AG09319 (cell line): ENCODE data around the gene ABHD17C.
"Not testable (repeated sequence)": the region's sequence is repeated elsewhere in the genome, so short reads cannot be mapped to it uniquely, and the experiment has no call there.

Experiments
- DNase-seq: peaks from one replicate; pipeline ENCODE4 v3.0.0-alpha.2; 2010; ENCODE audit warnings: low read depth; ENCODE audit errors: extremely low read depth
- TF ChIP-seq, protein P1 (sequence below): IDR thresholded peaks from 2 replicates; pipeline ENCODE4 v1.5.1; 2011; ENCODE audit warnings: low read depth, mild to moderate bottlenecking, inconsistent platforms, low read length, moderate library complexity

Gene ABHD17C

DNA sequence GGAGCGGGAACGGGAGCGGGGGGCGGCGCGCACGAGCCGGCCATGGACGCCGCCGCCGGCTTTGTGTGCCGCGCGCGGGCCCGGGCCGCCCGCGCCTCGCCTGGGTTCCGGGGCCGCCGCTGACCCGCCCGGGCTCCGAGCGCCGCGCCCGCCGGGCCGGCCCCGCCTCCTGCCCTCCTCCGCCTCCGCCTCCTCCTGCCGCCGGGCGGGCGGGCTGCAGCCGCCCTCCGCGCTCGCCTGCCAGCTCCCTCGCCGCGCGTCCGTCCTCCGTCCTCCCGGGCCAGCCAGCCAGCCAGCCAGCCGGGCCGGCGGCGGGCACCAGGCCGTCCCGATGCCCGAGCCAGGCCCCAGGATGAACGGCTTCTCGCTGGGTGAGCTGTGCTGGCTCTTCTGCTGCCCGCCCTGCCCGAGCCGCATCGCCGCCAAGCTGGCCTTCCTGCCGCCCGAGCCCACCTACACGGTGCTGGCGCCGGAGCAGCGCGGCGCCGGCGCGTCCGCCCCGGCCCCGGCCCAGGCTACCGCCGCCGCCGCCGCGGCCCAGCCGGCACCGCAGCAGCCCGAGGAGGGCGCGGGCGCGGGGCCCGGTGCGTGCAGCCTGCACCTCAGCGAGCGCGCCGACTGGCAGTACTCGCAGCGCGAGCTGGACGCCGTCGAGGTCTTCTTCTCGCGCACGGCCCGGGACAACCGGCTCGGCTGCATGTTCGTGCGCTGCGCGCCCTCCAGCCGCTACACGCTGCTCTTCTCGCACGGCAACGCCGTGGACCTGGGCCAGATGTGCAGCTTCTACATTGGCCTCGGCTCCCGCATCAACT is at the start of gene ABHD17C:
TSS of gene ABHD17C (plus strand) at position 212 of the 812 bp plus-strand sequence. CDS start at position 332, 120 bp downstream.
- TF ChIP-seq, protein P1, sequence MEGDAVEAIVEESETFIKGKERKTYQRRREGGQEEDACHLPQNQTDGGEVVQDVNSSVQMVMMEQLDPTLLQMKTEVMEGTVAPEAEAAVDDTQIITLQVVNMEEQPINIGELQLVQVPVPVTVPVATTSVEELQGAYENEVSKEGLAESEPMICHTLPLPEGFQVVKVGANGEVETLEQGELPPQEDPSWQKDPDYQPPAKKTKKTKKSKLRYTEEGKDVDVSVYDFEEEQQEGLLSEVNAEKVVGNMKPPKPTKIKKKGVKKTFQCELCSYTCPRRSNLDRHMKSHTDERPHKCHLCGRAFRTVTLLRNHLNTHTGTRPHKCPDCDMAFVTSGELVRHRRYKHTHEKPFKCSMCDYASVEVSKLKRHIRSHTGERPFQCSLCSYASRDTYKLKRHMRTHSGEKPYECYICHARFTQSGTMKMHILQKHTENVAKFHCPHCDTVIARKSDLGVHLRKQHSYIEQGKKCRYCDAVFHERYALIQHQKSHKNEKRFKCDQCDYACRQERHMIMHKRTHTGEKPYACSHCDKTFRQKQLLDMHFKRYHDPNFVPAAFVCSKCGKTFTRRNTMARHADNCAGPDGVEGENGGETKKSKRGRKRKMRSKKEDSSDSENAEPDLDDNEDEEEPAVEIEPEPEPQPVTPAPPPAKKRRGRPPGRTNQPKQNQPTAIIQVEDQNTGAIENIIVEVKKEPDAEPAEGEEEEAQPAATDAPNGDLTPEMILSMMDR, result no peak
- DNase-seq, result peak; percentile 20

DNA sequence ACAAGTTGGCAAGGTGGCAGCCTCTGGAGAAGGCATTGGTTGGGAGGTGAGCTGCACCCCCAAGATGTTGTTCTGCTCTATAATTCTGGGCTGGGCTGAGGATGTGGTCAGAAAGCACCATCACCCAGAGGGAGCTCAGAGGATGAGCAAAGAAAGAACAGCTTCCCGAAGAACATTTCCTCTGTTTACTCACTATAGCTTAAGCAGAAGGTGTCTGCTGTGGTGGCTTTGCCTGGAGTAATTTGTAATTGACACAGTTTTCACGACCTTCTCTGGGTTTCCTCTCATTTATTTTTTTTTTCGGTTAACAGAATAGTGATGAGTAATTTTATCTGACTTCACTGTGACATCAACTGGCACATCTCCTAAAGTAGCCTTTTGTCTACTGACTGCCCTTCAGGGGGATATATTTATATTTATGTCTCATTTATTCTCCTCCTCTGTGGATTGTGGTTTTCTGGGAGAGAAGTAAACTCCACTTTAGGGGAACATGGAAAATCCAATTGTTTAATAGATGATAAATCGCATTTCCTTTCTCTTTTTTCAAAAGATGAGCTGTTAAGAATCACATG is 49.5 kb upstream of the ABHD17C start:
- DNase-seq, result no peak
- TF ChIP-seq, protein P1, result no peak

DNA sequence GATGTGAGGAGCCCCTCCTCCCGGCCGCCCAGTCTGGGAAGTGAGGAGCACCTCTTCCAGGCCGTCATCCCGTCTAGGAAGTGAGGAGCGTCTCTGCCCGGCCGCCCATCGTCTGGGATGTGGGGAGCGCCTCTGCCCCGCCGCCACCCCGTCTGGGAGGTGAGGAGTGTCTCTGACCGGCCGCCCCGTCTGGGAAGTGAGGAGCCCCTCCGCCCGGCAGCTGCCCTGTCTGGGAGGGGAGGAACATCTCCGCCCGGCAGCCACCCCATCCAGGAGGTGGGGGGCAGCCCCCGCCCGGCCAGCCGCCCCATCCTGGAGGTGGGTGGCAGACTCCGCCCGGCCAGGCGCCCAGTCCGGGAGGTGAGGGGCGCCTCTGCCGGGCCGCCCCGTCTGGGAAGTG is 47.7 kb upstream of the ABHD17C start:
- DNase-seq, result not testable (repeated sequence)

- TF ChIP-seq, protein P1, result no peak
- DNase-seq, result no peak
Measured at GRCh38 chr15:80654299-80654698, 40.8 kb upstream of the ABHD17C start.

DNA sequence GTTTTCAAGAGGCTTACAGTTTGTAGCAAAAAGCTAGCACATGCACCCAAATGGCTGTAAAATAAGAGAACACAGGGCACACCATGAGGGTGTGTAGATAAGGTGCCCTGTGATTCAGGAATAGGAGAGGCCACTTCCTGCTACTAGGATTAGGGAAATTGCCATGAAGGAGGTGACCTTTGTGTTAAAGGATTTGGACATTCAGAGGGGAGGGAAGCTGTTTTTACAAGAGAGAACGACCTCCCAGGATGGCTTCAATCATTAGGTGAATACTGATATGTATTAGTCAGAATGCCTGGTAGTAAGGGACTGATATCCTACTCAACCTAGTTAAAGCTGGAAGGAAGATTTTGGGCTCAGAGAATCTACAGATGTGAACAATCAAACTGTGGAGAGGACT is 35.7 kb upstream of the ABHD17C start:
- DNase-seq, result no peak
- TF ChIP-seq, protein P1, result no peak

DNA sequence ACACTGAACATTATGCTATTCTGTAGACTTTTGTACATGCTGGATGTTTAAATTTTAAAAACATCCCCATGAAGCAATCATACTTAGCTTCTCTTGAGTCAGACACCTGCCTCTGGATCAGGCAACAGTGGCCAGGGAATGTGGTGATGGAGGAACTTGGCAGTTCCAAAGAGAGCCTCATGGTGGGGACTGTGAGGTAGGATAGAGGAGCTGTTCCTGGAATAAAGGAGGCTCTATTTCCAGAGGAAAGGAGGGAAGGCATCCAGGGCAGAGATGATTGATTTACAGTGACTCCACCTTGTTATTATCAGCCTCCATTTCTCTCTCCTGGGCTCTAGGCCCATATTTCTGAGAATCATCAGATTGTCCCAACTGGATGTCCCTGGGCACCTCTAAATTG is 35.0 kb upstream of the ABHD17C start:
- TF ChIP-seq, protein P1, result peak; percentile 57
- DNase-seq, result peak; percentile 16

- DNase-seq, result no peak
- TF ChIP-seq, protein P1, result no peak
Measured at GRCh38 chr15:80662129-80662528, 33.0 kb upstream of the ABHD17C start.
